CD4-positive, alpha-beta T cell treated with Interferon alpha-2 for 1 hour (primary cell): ENCODE results near the gene LIAS.
"Not testable (repeated sequence)": the region's sequence is repeated elsewhere in the genome, so short reads cannot be mapped to it uniquely, and the experiment has no call there.

ENCODE experiments used
- DNase-seq, 2 donors: peaks; one replicate each; pipeline ENCODE4 v3.0.0-alpha.2; 2020 to 2022

Gene LIAS

GRCh38 chr4:39453738-39454137 lies 5.1 kb upstream of the LIAS start:
- DNase-seq, result no peak

GRCh38 chr4:39455486-39455885 lies 3.4 kb upstream of the LIAS start:
- DNase-seq, result no peak

- DNase-seq, result no peak
Measured at GRCh38 chr4:39456946-39457763, 1.7 kb upstream of the LIAS start.

DNA sequence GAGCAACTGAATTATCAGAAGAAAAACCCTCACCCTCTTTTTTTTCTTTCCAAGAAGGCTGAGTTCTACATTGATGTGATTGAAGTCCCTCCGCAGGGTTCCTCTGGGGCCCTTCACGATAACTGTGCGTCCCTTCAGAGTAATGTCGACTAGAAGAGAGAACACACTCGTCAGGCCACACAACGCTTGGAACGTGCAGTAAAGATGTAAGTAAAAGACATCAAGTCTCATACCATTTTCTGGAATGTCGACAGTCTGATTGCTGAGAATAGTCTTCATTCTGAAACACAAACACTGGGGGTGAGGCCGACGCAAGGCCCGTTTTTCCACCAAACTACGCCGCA lies 723 bp upstream of the LIAS start:
- not testable (repeated sequence) for DNase-seq

DNA sequence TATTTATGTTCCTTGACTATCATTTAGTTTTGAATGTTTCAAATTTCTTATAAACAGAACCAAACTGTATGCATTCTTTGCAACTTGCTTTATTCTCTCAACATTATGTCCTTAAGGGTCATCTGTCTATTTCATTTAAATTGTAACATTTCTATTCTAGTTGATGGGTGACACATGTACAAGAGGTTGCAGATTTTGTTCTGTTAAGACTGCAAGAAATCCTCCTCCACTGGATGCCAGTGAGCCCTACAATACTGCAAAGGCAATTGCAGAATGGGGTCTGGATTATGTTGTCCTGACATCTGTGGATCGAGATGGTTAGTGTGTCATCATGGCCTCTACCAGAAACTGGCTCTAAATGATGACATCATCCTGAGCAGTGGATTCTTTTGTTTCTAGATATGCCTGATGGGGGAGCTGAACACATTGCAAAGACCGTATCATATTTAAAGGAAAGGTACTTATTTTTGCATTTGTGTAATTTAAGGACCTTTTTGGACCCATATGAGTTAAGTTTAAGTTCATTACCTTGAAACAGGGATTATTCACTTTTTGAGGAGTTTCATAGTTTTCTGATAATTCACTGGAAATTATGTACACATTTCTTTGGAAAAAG lies 6.1 kb downstream of the LIAS start:
- DNase-seq, result no peak

DNA sequence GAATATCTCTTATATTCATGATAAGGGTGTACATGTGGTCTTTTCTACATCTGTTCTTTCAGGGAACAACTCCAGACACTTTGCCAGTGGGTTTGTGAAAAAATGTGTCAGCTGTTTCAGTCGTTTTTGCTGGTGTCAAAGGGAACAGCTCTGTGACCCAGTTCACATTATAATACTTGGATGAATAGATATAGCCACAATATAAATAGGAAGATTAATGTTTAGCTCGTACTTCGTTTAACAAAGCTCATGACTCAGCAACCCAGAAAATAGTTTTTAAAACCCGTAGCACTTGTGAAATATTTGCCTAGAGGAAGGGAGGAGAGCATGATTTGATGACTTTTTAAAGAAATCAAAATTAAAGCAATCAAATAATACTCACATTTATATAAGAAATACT lies 7.9 kb downstream of the LIAS start:
- DNase-seq, result no peak

DNA sequence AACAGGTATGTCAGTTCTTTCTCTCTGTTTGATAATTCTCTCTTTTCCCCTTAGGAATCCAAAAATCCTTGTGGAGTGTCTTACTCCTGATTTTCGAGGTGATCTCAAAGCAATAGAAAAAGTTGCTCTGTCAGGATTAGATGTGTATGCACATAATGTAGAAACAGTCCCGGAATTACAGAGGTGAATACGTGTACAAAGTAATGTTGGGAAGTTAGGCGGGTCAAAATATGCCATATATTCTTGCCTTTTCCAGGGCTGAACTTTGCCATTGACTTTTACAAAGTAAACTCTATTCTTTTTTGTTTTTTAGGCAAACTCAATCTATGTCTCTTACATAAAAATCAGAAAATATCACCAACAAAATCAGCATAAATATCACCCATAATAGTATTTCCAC lies 8.6 kb downstream of the LIAS start:
- DNase-seq, result no peak

DNA sequence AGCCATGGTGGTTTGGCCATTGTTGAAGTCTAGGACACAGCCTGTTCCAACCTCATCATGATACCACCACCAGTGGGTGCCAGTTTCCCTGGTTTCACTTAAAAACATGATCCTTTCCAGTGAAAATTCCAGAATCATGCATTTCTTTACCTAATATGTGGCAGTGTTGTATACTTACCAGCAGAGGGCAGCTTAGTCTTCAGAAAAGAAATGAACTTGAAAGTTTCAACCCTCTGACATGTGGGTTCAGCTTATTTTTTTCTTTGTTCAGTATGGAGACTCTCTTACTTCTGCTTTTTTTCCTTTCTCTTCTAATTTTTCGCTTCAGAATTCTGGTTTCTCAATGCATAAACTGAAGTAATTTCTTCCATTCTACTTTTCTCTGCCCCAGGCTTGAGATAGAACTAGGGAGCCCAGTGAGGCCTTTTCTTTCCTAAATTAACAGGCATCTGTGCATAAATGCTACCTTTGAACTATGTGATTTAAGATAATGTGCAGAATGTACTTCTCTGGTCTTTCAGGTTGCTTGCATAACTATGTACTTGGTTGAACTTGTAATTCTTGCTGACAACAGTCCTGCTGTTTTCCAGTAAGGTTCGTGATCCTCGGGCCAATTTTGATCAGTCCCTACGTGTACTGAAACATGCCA lies 10.7 kb downstream of the LIAS start:
- peak; percentile 23 to 66 for DNase-seq

- no peak for DNase-seq
Measured at GRCh38 chr4:39470402-39470801, 11.5 kb downstream of the LIAS start.

- DNase-seq, result no peak
Measured at GRCh38 chr4:39472396-39472795, 13.5 kb downstream of the LIAS start.

DNA sequence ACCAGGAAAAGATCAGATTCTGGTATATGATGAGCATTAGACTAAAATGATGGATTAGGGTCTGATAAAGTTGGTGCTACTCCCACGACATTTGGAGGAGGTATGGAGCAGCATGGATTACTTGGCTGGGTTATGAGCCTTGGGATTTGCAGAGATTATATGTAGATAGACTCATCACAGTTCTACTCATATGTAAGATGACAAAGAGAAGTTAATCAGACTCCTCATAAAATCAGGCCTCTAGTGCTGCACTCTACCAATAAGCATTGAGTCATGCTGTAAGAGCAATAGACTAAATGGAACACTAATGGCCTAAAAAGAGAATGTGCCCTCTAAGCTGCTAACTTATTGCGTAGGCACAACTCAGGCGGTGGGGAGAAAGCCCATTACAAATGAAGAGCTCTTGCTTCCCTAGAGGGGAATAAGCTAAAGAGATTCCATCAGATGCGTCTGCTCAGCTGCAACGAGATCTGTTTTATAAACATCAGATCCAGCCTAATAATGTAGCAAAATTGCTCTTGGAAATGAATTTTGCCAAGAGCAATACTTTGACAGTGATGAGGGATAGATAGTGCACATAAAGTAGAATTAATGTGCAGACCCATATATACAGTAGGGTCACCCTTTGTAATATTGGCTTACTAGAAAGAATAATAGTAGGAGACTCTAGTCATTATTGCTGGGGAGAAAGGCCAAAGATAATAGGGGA lies 17.5 kb downstream of the LIAS start:
- no peak for DNase-seq

DNA sequence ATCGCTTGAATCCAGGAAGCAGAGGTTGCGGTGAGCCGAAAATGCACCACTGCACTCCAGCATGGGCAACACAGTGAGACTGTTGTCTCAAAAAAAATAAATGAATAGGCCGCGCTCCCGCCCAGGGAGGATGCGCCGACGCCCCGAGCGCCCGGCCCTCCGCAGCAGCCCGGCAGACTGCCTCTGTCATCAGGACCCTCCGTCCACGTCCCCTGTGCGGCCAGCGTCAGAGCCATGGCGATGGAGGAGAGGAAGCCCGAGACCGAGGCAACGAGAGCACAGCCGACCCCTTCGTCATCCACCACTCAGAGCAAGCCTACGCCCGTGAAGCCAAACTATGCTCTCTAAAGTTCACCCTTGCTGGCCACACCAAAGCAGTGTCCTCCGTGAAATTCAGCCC lies 21.4 kb downstream of the LIAS start:
- DNase-seq, result no peak

GRCh38 chr4:39480902-39481695 lies 22.2 kb downstream of the LIAS start:
- DNase-seq, result no peak

DNA sequence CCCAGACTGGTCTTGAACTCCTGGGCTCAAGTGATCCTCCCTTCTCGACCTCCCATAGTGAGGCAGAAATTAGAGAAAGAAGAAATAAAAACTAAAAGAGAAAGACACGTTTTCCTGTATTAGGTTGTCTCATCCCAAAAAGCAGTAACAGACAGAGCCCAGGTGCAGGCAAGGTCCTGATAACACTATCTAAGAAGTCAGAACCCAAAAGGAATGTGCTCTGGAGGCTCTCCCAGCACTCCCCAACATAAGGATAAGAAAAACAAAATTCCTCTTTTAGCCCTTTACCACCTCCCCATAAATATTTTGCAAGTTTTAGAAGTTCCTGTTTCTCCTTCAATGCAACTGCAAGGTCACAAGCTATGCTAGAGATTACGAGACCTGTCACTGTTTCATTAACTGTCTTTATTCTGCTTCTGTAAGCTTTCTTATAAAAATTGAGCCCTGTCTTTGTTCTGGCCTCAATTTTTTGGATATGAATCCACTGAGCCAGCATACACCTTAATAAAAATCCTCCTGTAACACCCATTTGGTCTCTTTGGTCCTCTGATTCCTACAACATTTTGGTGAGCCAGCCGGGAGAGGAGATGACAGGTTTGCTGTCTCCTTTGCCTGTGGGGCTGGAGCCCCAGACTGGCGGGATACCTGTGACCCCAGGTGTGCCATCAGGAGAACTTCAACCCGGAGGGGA lies 25.9 kb downstream of the LIAS start:
- DNase-seq, result no peak

DNA sequence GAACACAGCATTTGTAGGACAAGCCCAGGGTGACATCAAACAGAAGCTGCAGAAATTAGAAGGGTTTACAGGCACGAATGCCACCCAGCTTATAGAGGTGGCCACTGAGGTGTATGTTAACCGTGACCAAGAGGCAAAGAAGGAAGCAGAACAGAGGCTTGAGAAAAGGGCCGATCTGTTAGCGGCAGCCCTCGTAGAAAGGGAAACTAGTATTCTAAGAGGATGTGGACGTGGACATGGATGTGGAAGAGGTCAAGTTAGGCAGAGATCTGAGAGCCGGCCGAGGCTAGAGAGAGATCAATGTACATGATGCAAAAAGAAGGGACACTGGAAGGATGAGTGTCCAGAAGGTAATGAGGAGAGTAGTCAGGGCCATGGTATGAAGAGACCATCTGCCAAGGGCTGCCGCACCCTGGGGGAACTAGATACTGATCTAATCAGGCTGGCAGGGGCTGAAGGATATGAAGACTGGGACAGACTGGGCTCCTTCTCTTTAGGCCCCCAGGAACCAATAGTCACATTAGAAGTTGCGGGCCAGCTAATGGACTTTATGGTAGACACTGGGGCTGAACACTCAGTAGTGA lies 27.5 kb downstream of the LIAS start:
- no peak for DNase-seq

DNA sequence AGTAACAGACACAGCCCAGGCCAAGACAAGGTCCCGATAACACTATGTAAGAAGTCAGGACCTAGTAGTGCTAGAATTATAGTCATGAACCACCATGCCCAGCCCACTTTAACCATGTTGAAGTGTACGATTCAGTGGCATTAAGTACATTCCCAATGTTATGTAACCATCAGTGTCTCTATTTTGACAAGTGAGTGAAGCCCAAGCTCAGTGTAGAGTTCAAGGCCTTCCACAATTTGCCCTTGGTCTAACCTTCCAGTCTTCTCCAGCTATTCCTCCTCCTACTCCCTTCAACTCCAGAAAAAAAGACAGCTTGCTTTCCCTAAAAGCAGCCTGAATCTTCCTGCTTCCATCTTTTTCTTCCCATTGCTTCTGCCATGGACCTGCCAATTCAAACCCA lies 31.5 kb downstream of the LIAS start:
- DNase-seq, result no peak

DNA sequence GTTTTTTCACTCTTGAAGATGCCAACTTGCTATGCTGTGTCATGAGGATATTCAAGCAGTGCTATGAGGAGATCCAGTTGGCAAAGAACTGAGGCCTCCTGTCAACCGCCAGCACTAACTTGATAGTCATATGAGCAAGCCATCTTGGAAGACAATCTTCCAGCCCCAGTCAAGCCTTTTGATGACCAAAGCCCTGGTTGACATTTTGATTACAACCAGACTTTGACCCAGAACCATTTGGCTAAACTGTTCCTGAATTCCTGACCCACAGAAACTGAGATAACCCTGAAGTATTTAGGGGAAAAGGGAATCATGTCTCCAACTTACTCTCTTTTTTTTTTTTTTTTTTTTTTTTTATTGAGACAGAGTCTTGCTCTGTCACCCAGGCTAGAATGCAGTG lies 35.5 kb downstream of the LIAS start:
- no peak for DNase-seq

DNA sequence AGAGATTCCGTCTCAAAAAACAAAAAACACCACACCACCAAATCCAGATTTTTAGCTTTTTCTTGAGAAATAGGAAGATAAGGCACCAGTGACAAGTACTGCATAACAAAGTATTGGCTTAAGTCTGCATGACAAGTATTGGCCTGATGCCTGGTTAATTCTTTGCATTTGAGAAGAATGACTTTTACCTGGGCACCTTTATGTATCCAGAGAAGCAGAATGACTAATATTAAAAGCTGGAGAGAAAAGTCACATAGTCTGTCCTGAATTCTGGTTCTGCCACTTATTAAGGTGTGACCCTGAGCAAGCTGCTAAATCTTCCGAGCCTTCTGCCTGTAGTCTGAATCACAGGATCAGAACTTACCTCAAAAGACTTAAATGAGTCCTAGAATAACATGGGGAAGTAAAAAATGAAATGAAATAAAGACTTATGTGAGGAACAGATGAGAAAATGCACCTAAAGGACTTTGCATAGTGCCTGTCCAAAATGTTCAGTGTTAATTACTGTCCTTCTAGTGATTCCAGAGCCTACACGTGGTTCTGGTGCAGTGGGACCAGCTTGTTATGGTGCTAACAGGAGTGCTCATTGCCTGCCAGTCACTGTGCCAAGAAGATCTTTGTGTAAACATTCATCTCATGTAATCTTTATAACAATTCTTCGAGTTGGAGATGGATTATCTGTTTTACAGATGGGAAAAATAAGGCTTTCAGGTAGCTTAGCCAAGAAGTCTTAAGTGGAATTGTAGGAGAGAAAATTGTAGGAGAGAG lies 36.8 kb downstream of the LIAS start:
- no peak for DNase-seq

DNA sequence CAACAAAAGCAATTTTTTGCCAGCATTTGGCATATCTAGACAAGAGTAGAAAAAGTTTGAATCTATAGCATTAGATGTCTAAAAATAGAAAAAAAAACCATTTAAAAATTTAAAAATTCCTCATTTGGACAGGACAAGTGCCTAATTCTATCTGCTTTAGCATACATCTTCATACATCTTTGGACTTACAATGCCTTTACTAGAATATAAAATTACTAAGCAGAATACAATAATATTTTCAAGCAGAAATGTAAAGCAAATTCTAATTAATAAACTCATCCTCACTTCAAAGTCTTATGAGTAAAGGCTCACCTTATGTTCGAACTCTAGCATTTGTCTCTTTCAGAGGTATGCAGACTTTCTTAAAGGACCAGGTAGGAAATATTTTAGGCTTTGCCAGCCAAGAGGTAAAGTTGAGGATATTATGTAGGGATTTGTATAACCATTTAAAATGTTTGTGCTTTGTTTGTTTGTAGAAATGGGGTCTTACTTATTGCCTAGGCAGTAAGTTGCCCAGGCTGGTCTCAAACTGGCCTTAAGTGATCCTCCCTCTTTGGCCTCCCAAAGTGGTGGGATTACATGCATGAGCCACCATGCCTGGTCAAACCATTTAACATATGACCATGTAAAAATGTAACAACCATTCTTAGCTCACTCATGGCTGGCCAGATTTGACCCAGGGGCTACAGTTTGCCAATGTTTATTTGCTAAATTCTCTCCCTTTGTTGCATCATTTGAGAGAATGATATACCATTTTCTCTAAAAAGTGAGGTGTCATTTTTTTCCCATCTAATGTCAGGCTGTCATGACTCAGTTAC lies 39.3 kb downstream of the LIAS start:
- no peak for DNase-seq

DNA sequence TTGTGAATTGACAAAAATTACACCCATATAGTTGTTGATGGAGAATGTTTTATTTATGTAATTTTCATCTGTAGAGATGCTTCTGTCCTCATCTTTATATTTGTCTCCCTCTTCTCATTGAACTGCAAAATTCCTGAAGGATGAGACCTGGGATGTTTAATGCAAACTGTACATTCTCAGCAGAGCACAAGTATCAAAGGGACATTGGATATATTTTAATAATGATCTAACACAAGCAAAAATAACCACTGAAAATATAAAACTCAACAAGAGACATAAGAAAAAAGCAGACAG lies 39.8 kb downstream of the LIAS start:
- no peak for DNase-seq
